Activated T-helper 2 cell treated with anti-CD3 and anti-CD28 coated beads, Interferon-gamma antibody, Interleukin-2, Interleukin-4, amounts not matched to agents 10 μg/mL and 5 μg/mL and 100 μg/mL, durations not matched to agents 14 hours and 24 hours and 36 hours (primary cell): ENCODE data around the gene GALNTL6. TPM values are rescaled to one million over a fixed set of nuclear protein-coding genes. Genes with fewer than 3 reads are reported as not detected.

ENCODE experiments used
- DNase-seq: peaks from one replicate; pipeline ENCODE4 v3.0.0; 2021; ENCODE audit warnings: low spot score
- H3K27ac Mint-ChIP-seq: one replicate; pipeline ENCODE4 v1.8.0; 2021; ENCODE audit warnings: mixed read lengths
- H3K27me3 Mint-ChIP-seq: one replicate; pipeline ENCODE4 v1.8.0; 2021; ENCODE audit warnings: low read depth, mixed read lengths
- H3K36me3 Mint-ChIP-seq: one replicate; pipeline ENCODE4 v1.8.0; 2021; ENCODE audit warnings: low read depth, mixed read lengths
- H3K4me1 Mint-ChIP-seq: one replicate; pipeline ENCODE4 v1.8.0; 2021; ENCODE audit warnings: low read depth, mixed read lengths
- H3K4me3 Mint-ChIP-seq: one replicate; pipeline ENCODE4 v1.8.0; 2021; ENCODE audit warnings: low read depth, mild to moderate bottlenecking, moderate library complexity, mixed read lengths
- H3K9me3 Mint-ChIP-seq: one replicate; pipeline ENCODE4 v1.8.0; 2021; ENCODE audit warnings: mixed read lengths
- intact Hi-C: fragments of 100-400 bp; cut with micrococcal nuclease; formaldehyde crosslinking; loops from one replicate; pipeline ENCODE4 v1.15.1; 2023
- total RNA-seq: library from RNA; stranded (reverse); gene quantifications from 2 replicates; pipeline ENCODE4 v1.2.3, GENCODE V29; 2022

The GALNTL6 gene
- total RNA-seq, 1 donor from 2014 or later, result not detected

- no peak for DNase-seq
- intact Hi-C loops, result no loop called here
- Mint-ChIP-seq H3K27me3 (no peaks in the 10 kb centered on the region), H3K27ac (no peak overlapping the region), H3K4me3 (no peak overlapping the region), H3K4me1 (peaks cover 8% of the 10 kb centered on the region), H3K9me3 (no peaks in the 10 kb centered on the region), H3K36me3 (no peaks in the 10 kb centered on the region)
Observed at GRCh38 chr4:172995161-172995560, 1182.0 kb downstream of the GALNTL6 start.

- H3K9me3 Mint-ChIP-seq, result no peaks in the 10 kb centered on the region
Observed at GRCh38 chr4:172995704-172996103, 1182.5 kb downstream of the GALNTL6 start.

GRCh38 chr4:172996571-172997216 is 1183.5 kb downstream of the GALNTL6 start:
- intact Hi-C loops, result no loop called here
- no peak for DNase-seq
- H3K27me3 Mint-ChIP-seq, result no peaks in the 10 kb centered on the region
- H3K36me3 Mint-ChIP-seq, result no peaks in the 10 kb centered on the region
- H3K4me3 Mint-ChIP-seq, result no peak overlapping the region
- no peak overlapping the region for H3K27ac Mint-ChIP-seq
- no peaks in the 10 kb centered on the region for H3K9me3 Mint-ChIP-seq
- peaks cover 8% of the 10 kb centered on the region for H3K4me1 Mint-ChIP-seq

More at GRCh38 chr4:172995704-172996103, 1182.5 kb downstream of the GALNTL6 start:
- DNase-seq, result no peak
- H3K4me1 Mint-ChIP-seq, result peaks cover 8% of the 10 kb centered on the region
- H3K27ac Mint-ChIP-seq, result no peak overlapping the region
- intact Hi-C loops, result no loop called here
- H3K36me3 Mint-ChIP-seq, result no peaks in the 10 kb centered on the region
- no peaks in the 10 kb centered on the region for H3K27me3 Mint-ChIP-seq
- no peak overlapping the region for H3K4me3 Mint-ChIP-seq

GRCh38 chr4:172997217-172997609 is 1184.0 kb downstream of the GALNTL6 start:
- H3K9me3 Mint-ChIP-seq, result no peaks in the 10 kb centered on the region
- no peak for DNase-seq
- intact Hi-C loops, result no loop called here
- no peaks in the 10 kb centered on the region for H3K36me3 Mint-ChIP-seq
- no peaks in the 10 kb centered on the region for H3K27me3 Mint-ChIP-seq
- no peak overlapping the region for H3K4me3 Mint-ChIP-seq
- no peak overlapping the region for H3K27ac Mint-ChIP-seq
- H3K4me1 Mint-ChIP-seq, result peaks cover 8% of the 10 kb centered on the region

- no peak overlapping the region for H3K27ac Mint-ChIP-seq
- H3K4me1 Mint-ChIP-seq, result peaks cover 6% of the 10 kb centered on the region
- no peaks in the 10 kb centered on the region for H3K9me3 Mint-ChIP-seq
- DNase-seq, result no peak
- H3K27me3 Mint-ChIP-seq, result no peaks in the 10 kb centered on the region
- intact Hi-C loops, result no loop called here
- H3K36me3 Mint-ChIP-seq, result no peaks in the 10 kb centered on the region
- no peak overlapping the region for H3K4me3 Mint-ChIP-seq
Observed at GRCh38 chr4:172997856-172998255, 1184.7 kb downstream of the GALNTL6 start.

GRCh38 chr4:172998527-172999469 is 1185.6 kb downstream of the GALNTL6 start:
- no peaks in the 10 kb centered on the region for H3K36me3 Mint-ChIP-seq

GRCh38 chr4:173001571-173001970 is 1188.4 kb downstream of the GALNTL6 start:
- no peak for DNase-seq
- no peaks in the 10 kb centered on the region for H3K27me3 Mint-ChIP-seq
- intact Hi-C loops, result no loop called here
- peaks cover 3% of the 10 kb centered on the region for H3K4me1 Mint-ChIP-seq
- H3K4me3 Mint-ChIP-seq, result no peak overlapping the region
- H3K36me3 Mint-ChIP-seq, result no peaks in the 10 kb centered on the region
- no peak overlapping the region for H3K27ac Mint-ChIP-seq
- H3K9me3 Mint-ChIP-seq, result no peaks in the 10 kb centered on the region

More at GRCh38 chr4:172998527-172999469, 1185.6 kb downstream of the GALNTL6 start:
- H3K27me3 Mint-ChIP-seq, result no peaks in the 10 kb centered on the region
- intact Hi-C loops, result no loop called here
- DNase-seq, result no peak
- no peak overlapping the region for H3K4me3 Mint-ChIP-seq
- no peaks in the 10 kb centered on the region for H3K9me3 Mint-ChIP-seq
- no peak overlapping the region for H3K27ac Mint-ChIP-seq
- peaks cover 6% of the 10 kb centered on the region for H3K4me1 Mint-ChIP-seq

- no peak overlapping the region for H3K4me3 Mint-ChIP-seq
- no peaks in the 10 kb centered on the region for H3K36me3 Mint-ChIP-seq
- H3K4me1 Mint-ChIP-seq, result no peaks in the 10 kb centered on the region
- no peaks in the 10 kb centered on the region for H3K27me3 Mint-ChIP-seq
- H3K9me3 Mint-ChIP-seq, result no peaks in the 10 kb centered on the region
- DNase-seq, result no peak
- intact Hi-C loops, result no loop called here
- H3K27ac Mint-ChIP-seq, result no peak overlapping the region
Observed at GRCh38 chr4:173002830-173003561, 1189.8 kb downstream of the GALNTL6 start.

GRCh38 chr4:173005912-173006633 is 1192.9 kb downstream of the GALNTL6 start:
- Mint-ChIP-seq H3K27me3 (peaks cover 5% of the 10 kb centered on the region), H3K4me3 (no peak overlapping the region), H3K27ac (no peak overlapping the region), H3K9me3 (no peaks in the 10 kb centered on the region), H3K36me3 (no peaks in the 10 kb centered on the region), H3K4me1 (no peaks in the 10 kb centered on the region)
- DNase-seq, result no peak
- intact Hi-C loops, result no loop called here

- no peak overlapping the region for H3K27ac Mint-ChIP-seq
- intact Hi-C loops, result no loop called here
- no peaks in the 10 kb centered on the region for H3K36me3 Mint-ChIP-seq
- H3K4me1 Mint-ChIP-seq, result no peaks in the 10 kb centered on the region
- peaks cover 8% of the 10 kb centered on the region for H3K27me3 Mint-ChIP-seq
- H3K4me3 Mint-ChIP-seq, result no peak overlapping the region
- DNase-seq, result no peak
- no peaks in the 10 kb centered on the region for H3K9me3 Mint-ChIP-seq
Observed at GRCh38 chr4:173008436-173008835, 1195.2 kb downstream of the GALNTL6 start.

GRCh38 chr4:173009129-173009823 is 1196.1 kb downstream of the GALNTL6 start:
- intact Hi-C loops, result no loop called here
- no peak overlapping the region for H3K4me3 Mint-ChIP-seq
- H3K27ac Mint-ChIP-seq, result no peak overlapping the region

GRCh38 chr4:173012608-173013007 is 1199.4 kb downstream of the GALNTL6 start:
- Mint-ChIP-seq H3K27me3 (peaks cover 8% of the 10 kb centered on the region), H3K4me3 (no peak overlapping the region), H3K9me3 (no peaks in the 10 kb centered on the region), H3K27ac (no peak overlapping the region), H3K4me1 (no peaks in the 10 kb centered on the region), H3K36me3 (no peaks in the 10 kb centered on the region)
- DNase-seq, result no peak
- intact Hi-C loops, result loop anchor here (1.0 to 10.0 kb wide), 4 partner anchors 155 to 482 kb away; partner anchors contain the start of gene GALNT7

More at GRCh38 chr4:173009129-173009823, 1196.1 kb downstream of the GALNTL6 start:
- Mint-ChIP-seq H3K4me1 (no peaks in the 10 kb centered on the region), H3K27me3 (peaks cover 8% of the 10 kb centered on the region), H3K36me3 (no peaks in the 10 kb centered on the region), H3K9me3 (no peaks in the 10 kb centered on the region)
- DNase-seq, result no peak
